HG03442 (cell line): ENCODE measurements around the gene FBXO41.

Experiments used
- ATAC-seq: cut with Tn5 transposase; IDR thresholded peaks from one replicate; pipeline ENCODE4 v1.9.1; 2021; ENCODE audit warnings: mild to moderate bottlenecking, moderate library complexity; ENCODE audit not compliant: unreplicated experiment

Gene FBXO41

DNA sequence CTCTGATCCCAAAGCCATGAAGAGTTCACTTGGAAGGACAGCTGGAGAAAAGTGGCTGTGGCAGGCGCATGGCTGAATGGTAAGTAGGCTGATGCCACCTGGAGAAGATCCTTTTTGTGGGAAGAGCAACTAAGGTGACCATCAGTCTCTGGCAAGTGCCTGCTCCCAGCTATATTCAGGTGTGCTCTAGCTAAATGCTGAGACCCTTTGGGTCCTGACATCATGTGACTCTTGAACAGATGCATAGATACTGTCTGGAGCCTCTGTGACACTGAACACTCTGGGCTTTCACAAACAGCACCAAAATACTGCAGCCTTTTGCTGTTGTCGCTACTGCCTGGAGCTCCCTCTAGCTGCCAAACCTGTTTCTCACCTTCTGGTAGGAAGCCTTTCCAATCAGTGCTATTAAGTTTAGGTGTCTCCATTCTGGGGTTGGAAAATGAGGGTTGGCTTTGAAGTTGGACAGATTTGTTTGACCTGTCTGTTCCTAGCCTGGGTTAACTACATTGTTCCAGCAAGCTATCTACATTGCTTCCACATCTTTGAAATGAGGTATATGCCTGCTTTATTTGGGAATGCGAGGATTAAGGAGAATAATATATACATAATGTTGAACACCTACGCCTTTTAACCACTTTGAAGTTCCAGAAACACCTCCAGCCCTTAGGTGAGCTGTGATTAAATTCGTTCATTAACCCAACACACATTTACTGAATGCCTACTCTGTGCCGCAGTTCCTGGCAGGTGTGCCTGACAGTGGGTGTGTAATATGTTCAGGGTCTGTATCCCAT lies 6.0 kb upstream of the FBXO41 start:
- no peak for ATAC-seq

GRCh38 chr2:73289304-73289703 lies 5.0 kb upstream of the FBXO41 start:
- ATAC-seq, result no peak

GRCh38 chr2:73286134-73286655 lies 1.9 kb upstream of the FBXO41 start:
- no peak for ATAC-seq

DNA sequence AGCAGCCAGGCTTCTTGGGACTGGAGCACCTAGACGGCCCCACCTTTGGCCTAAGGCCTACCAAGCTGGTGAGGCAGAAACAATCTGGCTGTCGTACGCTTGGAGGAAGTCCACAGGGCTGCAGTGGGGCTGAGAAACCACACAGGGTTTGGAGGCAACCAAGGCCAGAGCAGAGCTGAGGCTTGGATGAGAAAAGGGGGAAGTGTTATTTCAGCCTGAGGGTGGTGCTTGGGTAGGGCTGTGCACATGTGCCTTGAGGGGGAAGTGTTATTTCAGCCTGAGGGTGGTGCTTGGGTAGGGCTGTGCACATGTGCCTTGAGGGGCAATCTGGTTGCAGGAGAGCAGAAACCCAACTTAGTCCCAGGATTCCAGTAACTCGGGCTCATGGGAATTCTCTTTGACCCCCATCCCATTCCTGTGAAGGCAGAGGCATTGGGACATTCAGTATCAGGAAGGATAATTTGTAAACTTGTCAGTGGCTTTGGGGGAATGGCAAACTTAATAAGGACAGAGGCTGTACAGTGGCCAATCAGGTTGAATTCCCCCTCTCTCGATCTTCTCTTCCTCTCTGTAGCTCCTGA lies 971 bp upstream of the FBXO41 start:
- ATAC-seq, result peak; percentile 55

DNA sequence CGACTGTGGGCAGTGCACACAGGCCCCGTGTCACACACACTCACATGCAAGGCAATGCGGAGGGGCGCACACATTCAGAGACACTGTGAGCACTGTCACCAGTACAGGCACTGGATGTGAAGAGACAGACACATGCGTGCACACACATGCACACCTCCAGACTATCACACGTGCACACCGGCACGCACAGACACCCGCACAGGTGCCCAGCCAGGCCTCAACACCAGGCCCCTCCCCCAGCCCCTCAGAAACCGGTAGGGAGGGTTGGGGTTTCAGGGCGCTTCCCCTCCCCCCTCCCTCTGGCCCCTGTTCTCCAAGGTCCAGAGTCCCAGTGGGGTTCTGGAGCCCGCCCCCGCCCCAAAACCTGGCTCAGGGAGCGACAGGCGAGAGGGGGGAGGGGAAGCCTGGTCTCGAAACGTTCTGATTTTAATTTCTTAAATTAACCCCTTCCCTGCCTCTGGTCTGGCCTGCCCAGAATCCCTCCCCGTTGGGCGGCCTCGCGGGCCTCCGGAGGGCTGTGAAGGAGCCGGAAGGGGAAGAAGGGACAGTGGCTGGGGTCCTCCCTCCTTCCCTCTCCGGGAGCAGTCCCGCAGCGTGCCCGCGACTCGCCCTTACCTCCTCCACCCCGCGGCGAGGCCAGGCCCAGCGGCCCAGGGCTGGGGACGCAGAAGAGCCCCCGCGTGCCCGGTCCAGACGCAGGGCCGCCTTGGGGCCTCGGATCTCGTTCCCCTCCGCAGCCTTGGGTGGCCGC lies 558 bp downstream of the FBXO41 start:
- ATAC-seq, result peak; percentile 15

DNA sequence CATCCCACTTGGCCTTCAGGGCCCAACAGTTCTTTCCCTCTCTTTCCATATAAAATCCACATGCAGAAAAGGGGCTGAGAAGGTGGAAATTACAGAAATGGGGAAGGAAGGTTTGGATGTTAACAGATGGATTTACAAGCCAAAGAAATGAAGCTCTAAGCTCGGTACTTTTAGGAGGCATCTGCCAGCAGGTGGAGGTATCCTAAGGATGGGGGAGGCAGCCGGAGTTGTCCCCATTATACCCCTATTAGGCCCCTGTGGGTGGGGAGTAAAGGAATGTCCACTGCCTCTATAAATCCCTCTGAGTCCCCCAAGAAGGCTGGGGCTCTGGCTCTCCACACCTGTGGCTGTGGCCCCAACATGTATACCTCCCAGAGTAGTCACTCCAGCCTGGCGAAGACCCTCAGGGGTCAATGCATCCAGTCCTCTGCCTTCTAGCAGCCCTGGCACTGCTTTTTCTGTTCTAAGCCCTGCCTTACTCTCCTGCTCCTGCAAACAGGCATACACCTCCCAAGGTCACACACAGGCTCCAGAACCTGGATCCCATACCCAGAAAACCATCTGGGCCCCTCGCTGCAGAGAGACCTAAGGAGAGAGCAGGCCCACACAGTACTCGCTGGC lies 1.2 kb downstream of the FBXO41 start:
- no peak for ATAC-seq

DNA sequence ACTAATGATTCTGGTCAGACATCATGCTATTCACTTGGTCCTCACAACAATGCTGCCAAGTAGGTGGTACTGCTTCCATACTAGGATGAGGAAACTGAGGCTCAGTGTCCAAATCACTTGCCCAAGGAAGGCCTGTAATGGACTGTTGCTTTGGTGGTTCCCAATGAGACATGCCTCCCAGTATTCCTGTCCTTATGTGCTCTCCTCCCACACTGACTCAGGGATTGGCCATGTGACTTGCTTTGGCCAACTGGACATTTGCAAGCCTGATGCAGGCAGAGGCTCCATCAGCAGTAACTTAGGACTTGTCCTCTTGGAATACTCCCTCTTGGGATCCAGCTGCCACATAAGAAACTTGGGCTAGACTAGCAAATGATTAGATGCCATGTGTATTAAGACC lies 3.0 kb downstream of the FBXO41 start:
- no peak for ATAC-seq

DNA sequence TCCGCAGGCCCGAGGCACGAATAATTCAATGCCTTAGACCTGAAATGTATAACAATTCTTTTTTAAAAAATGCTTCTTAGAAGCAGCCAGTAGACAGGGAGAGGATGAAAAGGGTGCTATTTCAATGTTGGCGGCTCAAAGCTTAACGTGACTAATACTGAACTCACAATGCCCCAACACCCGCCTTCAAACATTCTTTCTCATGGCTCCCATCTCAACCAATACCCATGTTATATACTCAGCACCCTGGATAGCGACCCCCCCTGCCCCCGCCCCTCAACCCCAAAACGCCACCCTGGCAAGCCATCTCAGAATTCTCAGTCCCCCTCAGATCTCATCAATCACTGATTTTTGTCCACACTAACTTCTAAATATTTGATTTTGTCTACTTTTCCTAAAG lies 4.4 kb downstream of the FBXO41 start:
- ATAC-seq, result no peak

- ATAC-seq, result no peak
These were observed 12.0 kb downstream of the FBXO41 start for GRCh38 chr2:73272270-73272669.

DNA sequence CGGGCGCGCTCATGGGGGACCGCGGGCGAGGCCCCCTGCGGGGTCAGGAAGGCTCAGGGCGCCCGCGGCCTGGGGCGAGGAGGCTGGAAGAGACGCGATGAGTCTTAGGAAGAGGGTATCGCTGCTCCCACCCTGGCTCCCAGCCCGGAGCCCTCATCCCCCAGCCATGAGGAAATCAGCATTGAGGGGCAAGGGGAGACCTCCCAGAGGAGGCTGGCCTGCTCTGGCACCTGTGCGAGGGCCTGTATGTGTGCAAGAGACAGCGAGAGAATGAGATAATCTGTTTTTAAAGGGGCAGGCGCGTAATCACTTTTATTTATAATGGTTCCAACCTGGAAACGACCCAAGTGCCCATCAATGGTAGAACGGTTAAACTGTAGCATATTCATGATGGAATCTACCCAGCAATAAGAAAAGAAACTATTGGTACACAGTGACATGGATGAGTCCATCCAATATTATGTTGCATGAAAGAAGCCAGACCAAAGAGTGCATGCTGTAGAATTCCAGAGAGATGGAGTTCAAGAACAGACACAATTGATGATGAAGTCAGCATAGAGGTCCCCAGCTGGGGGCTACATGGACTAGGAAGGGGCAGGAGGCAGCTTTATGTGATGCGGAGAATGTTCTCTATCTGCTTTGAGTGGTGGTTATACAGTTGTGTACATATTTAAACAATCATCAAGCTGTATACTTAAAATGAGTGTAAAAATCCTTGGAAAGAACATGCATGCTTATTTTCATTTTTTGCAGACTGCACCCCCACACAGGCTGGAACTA lies 14.4 kb downstream of the FBXO41 start:
- ATAC-seq, result no peak

- peak; percentile 65 for ATAC-seq
These were observed 15.2 kb downstream of the FBXO41 start for GRCh38 chr2:73268830-73269685.

GRCh38 chr2:73268366-73268829 lies 15.9 kb downstream of the FBXO41 start:
- no peak for ATAC-seq

GRCh38 chr2:73267008-73267407 lies 17.3 kb downstream of the FBXO41 start:
- ATAC-seq, result no peak

- ATAC-seq, result no peak
These were observed 18.0 kb downstream of the FBXO41 start for GRCh38 chr2:73266061-73266901.

DNA sequence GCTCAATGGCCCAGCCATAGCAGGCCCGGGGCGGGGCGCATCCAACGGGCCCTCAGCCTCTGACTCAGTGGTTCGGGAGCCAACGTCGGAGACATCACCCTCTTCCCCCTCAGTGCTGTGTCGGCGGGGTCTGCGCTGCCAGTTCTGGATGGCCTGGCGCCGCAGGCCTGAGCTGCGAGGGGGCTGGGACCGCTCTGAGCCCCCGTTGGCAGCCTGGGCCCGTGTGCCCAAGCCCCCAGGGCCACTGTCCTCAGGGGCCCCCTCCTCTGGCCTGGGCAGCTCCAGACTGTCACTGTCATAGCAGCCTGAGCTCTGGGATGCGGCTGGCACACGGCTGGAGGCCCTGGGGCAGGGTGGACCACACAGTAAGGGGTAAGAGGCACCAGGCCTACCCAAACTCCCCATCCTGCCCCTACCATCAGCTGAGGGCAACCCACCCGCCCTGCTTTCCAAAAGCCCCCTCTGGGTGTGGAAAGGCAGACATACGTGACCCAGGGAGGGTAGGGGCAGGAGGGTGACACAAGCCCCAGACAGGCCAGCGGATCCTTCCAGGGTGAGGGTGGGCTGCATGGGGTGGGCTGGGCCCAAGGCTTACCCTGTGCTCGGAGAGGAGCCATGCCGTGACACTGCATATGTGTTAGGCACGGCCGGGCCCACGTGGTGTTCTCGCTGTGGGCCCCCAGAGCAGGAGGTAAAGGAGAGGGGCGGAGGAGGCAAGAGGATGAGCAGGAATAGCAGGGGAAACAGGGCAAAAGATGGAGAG lies 18.8 kb downstream of the FBXO41 start:
- no peak for ATAC-seq

DNA sequence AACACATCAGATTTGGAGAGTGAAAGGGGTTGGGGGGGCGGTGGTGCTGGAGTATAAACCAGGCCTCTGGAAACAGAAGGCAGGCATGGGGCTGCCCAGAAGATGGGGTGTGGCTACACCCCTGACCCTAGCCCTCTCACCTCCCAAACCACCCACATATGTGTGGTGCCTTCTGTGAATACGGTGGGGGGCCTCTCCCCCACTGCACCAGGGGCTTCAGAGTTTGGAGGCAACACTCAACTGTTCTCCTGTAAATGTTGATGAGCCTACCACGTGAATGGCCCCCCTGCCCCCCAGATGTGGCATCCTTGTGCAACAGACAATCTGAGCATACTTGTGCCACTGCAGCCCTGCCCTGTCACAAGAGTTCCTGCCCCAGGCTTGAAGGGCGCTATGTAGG lies 19.5 kb downstream of the FBXO41 start:
- ATAC-seq, result no peak

DNA sequence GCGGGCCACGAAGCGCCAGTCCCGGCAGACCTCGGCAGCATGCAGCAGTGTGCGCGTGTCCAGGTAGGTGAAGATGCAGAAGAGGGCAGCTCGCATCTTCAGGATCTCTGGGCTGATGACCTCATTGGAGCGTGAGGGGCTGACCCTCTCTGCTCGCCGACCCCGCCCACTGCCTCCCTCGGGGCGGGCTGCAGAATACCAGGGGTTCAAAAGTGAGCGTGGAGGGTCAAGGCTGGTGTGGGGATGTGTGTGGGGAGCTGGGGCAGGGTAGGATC lies 20.0 kb downstream of the FBXO41 start:
- no peak for ATAC-seq
